K562 (cell line): ENCODE data around the gene DTYMK. TPM values are rescaled to one million over a fixed set of nuclear protein-coding genes. Genes with fewer than 3 reads are reported as not detected.

ENCODE experiments used
- ATAC-seq: fragments of 200-7000 bp; cut with Tn5 transposase; 3 replicates; pipeline ENCODE4 v1.9.1; 2020; ENCODE audit warnings: moderate library complexity
- BruUV-seq: library from RNA; stranded (reverse); fragments of 400-500 nt; replicated peaks from 2 replicates; lab custom pipeline; 2021; lab: Mats Ljungman, UMichigan
- CTCF ChIA-PET: fragments of 300-600 bp; formaldehyde crosslinking; extraction: SDS; loops from one replicate; lab custom pipeline; 2021; ENCODE audit warnings: low intra/inter-chr PET ratio; lab: Yijun Ruan, JAX
- POLR2A ChIA-PET: fragments of 300-600, 350-650 bp; sonication (Branson Sonifier 250); formaldehyde crosslinking; extraction: SDS; loops from one replicate; lab custom pipeline; 2021; ENCODE audit warnings: antibody characterized with exemption, inconsistent platforms; lab: Yijun Ruan, JAX
- DNase-seq, 4 experiments: peaks; one replicate each; pipeline versions ENCODE4 v3.0.0 to v3.0.0-alpha.2; 2011 to 2018; ENCODE audit warnings: low spot score in 3 of 4, mixed read lengths in 3 of 4; ENCODE audit errors: extremely low read depth in 1 of 4
- FAIRE-seq: peaks from 2 replicates; lab custom pipeline; 2011; peaks lifted over from hg19 to GRCh38; lab: Jason Lieb, UNC
- H2AFZ ChIP-seq: 2 replicates; pipeline ENCODE4 v1.6.0; 2011; ENCODE audit warnings: low read depth, low read length, control low read depth, inconsistent platforms
- H3K27ac ChIP-seq: fragments of 200-600 bp; 3 replicates; pipeline ENCODE4 v1.8.0; 2011; ENCODE audit warnings: low read depth, mild to moderate bottlenecking, control low read depth, inconsistent platforms, low read length, moderate library complexity, mixed read lengths; ENCODE audit errors: extremely low read depth
- H3K27me3 ChIP-seq, 2 experiments: fragments of 300-600 bp in 1 of 2; 2 replicates in 1 of 2; 3 replicates in 1 of 2; pipeline versions ENCODE4 v1.6.0 to v1.8.0; 2011; ENCODE audit warnings: inconsistent platforms in 2 of 2, low read length in 2 of 2, mild to moderate bottlenecking in 1 of 2, mixed read lengths in 1 of 2, moderate library complexity in 1 of 2; ENCODE audit not compliant: control insufficient read depth in 2 of 2, insufficient read depth in 2 of 2
- H3K36me3 ChIP-seq: fragments of 300-600 bp; 3 replicates; pipeline ENCODE4 v1.8.0; 2011; ENCODE audit warnings: mild to moderate bottlenecking, low read length, inconsistent platforms; ENCODE audit not compliant: control insufficient read depth, insufficient read depth
- H3K4me1 ChIP-seq, 2 experiments: fragments of 200-600 bp in 1 of 2; replicated peaks in 1 of 2; 2 replicates in 1 of 2; 3 replicates in 1 of 2; pipeline versions ENCODE4 v1.5.1 to v1.8.0; 2011; ENCODE audit warnings: inconsistent platforms in 2 of 2, low read length in 2 of 2, mild to moderate bottlenecking in 1 of 2, mixed read lengths in 1 of 2, moderate library complexity in 1 of 2; ENCODE audit not compliant: control insufficient read depth in 2 of 2, insufficient read depth in 2 of 2
- H3K4me2 ChIP-seq: 2 replicates; pipeline ENCODE4 v1.6.1; 2011; ENCODE audit warnings: low read length, control low read depth, inconsistent platforms, mixed read lengths; ENCODE audit not compliant: insufficient read depth
- H3K4me3 ChIP-seq: fragments of 200-600 bp; sonication (generic), shearing (Covaris generic); 2 replicates; pipeline ENCODE4 v1.5.1; 2016; ENCODE audit warnings: control low read depth, inconsistent platforms
- H3K79me2 ChIP-seq: fragments of 200-600 bp; 3 replicates; pipeline ENCODE4 v1.8.0; 2011; ENCODE audit warnings: low read length, inconsistent platforms; ENCODE audit not compliant: control insufficient read depth, insufficient read depth
- H3K9ac ChIP-seq, 2 experiments: 2 replicates each; pipeline versions ENCODE4 v1.6.0 to v1.6.1; 2011; ENCODE audit warnings: low read depth in 2 of 2, low read length in 2 of 2, control low read depth in 1 of 2, inconsistent platforms in 1 of 2, mild to moderate bottlenecking in 1 of 2, mixed read lengths in 1 of 2; ENCODE audit not compliant: insufficient read depth in 1 of 2
- H3K9me1 ChIP-seq: one replicate; pipeline ENCODE4 v1.6.0; 2011; ENCODE audit warnings: inconsistent platforms, mild to moderate bottlenecking, low read length, moderate library complexity; ENCODE audit not compliant: control insufficient read depth, insufficient read depth
- H3K9me3 ChIP-seq: replicated peaks from 2 replicates; pipeline ENCODE4 v1.5.1; 2011; ENCODE audit warnings: low read depth, low read length, inconsistent platforms; ENCODE audit not compliant: control insufficient read depth, insufficient read depth
- H4K20me1 ChIP-seq: replicated peaks from 2 replicates; pipeline ENCODE4 v1.6.1; 2011; ENCODE audit warnings: low read length, inconsistent platforms, mixed read lengths; ENCODE audit not compliant: control insufficient read depth, insufficient read depth
- BACH1 ChIP-seq: fragments of 200-800 bp; sonication (Bioruptor generic); IDR thresholded peaks from 2 replicates; pipeline ENCODE4 v1.6.1; 2016; ENCODE audit warnings: missing genetic modification characterization, missing compliant biosample characterization
- IRF1 ChIP-seq: sonication (generic); formaldehyde crosslinking; IDR thresholded peaks from 2 replicates; pipeline ENCODE4 v1.8.0; 2022; ENCODE audit warnings: missing genetic modification reagents, mild to moderate bottlenecking, borderline replicate concordance
- IRF9 ChIP-seq: fragments of 450-650 bp; IDR thresholded peaks from 2 replicates; pipeline ENCODE4 v1.6.1; 2016; ENCODE audit warnings: missing biosample characterization, missing genetic modification characterization
- MAX ChIP-seq: sonication (generic); formaldehyde crosslinking; IDR thresholded peaks from 2 replicates; pipeline ENCODE4 v1.9.0; 2022; ENCODE audit warnings: mild to moderate bottlenecking, missing genetic modification reagents
- NR1H2 ChIP-seq: sonication (generic); formaldehyde crosslinking; IDR thresholded peaks from 2 replicates; pipeline ENCODE4 v1.4.0; 2020; ENCODE audit warnings: mild to moderate bottlenecking, missing genetic modification reagents
- PHF8 ChIP-seq: fragments of 200-600 bp; sonication (generic); IDR thresholded peaks from 2 replicates; pipeline ENCODE4 v1.6.1; 2012; ENCODE audit warnings: mixed run types, mild to moderate bottlenecking, inconsistent platforms, low read length, moderate library complexity, borderline replicate concordance
- POLR2G ChIP-seq: fragments of 200-400 bp; formaldehyde crosslinking; IDR thresholded peaks from 2 replicates; pipeline ENCODE4 v1.6.1; 2017; ENCODE audit warnings: low read depth, mild to moderate bottlenecking, antibody characterized with exemption, low read length, moderate library complexity
- TBL1XR1 ChIP-seq, 2 experiments: IDR thresholded peaks; 2 replicates each; pipeline ENCODE4 v1.6.1; 2012; ENCODE audit warnings: improper control_type of control experiment in 2 of 2, low read length in 2 of 2, mild to moderate bottlenecking in 1 of 2
- TRIM24 ChIP-seq, 2 experiments: fragments of 450-650 bp; IDR thresholded peaks; 2 replicates each; pipeline ENCODE4 v1.6.1; 2016
- ZFP36 ChIP-seq: fragments of 150-350 bp; IDR thresholded peaks from 2 replicates; pipeline ENCODE4 v1.6.1; 2018; ENCODE audit warnings: low read length, low read depth; ENCODE audit not compliant: partially characterized antibody
- ZNF584 ChIP-seq: fragments of 200-800 bp; sonication (Bioruptor generic); IDR thresholded peaks from 2 replicates; pipeline ENCODE4 v1.6.1; 2016; ENCODE audit warnings: low read depth, mild to moderate bottlenecking, missing genetic modification characterization, missing compliant biosample characterization
- WGBS: fragments of 100-300 bp; shearing (Covaris generic); methylation state at CpG from one replicate; pipeline ENCODE4 v1.1.6; 2016; ENCODE audit warnings: low coverage, mixed read lengths; ENCODE audit not compliant: insufficient coverage; ENCODE audit errors: missing lambda C conversion rate; 5-methylcytosine and 5-hydroxymethylcytosine counted together
- in situ Hi-C: fragments of 300-500 bp; cut with MboI; formaldehyde crosslinking; loops from 4 replicates; pipeline ENCODE4 v1.15.0; 2018; ENCODE audit warnings: inconsistent platforms, mixed read lengths
- intact Hi-C: fragments of 100-400 bp; cut with micrococcal nuclease; formaldehyde crosslinking; loops from 2 replicates; pipeline ENCODE4 v1.14.2; 2022
- polyA plus RNA-seq, 8 experiments: library from polyadenylated mRNA; depleted of rRNA in 4 of 8; stranded (reverse) in 5 of 8; unstranded in 3 of 8; fragments of >200 nt; fragmentation: Nextera tagmentation in 2 of 8; fragmentation: Illumina TruSeq in 1 of 8; extraction: Ambion mirVana in 2 of 8; extraction: Trizol in 1 of 8; gene quantifications; 2 replicates each; pipeline versions ENCODE4 v1.2.1 to v1.2.3, GENCODE V29; 2011 to 2014; ENCODE audit warnings: inconsistent platforms in 1 of 8, missing spikeins in 1 of 8
- total RNA-seq, 7 experiments: library from RNA; depleted of rRNA in 6 of 7; stranded (reverse); fragments of >200 nt in 6 of 7; fragmentation: Illumina TruSeq in 2 of 7; extraction: Trizol in 2 of 7; gene quantifications; 2 replicates each; pipeline versions ENCODE4 v1.2.1 to v1.2.3, GENCODE V29; 2011 to 2021; ENCODE audit warnings: low replicate concordance in 1 of 7

DTYMK gene
- total and polyA plus RNA-seq, 9 of the 15 experiments (the other 6 are each of a cell fraction or from before 2014, with no cell fraction given) = 8.2 to 85.0 (median 47.9) TPM

GRCh38 chr2:241637018-241637794 lies 49.4 kb downstream of the DTYMK start, which contains the start of the genes ATG4B and THAP4 (continued):
- 0 out of 2 replicates have a peak, but pooled peaks have one; percentile 39 for TF ChIP-seq ZNF584 (CRISPR knock-in tag)
- TF ChIP-seq, all 486 proteins: peak for 99

- WGBS = 0% methylated on average over 29 of the region's 97 CpGs
- DNase-seq (peak; percentile 42 to 70 (median 58)), FAIRE-seq (peak; percentile 26), ATAC-seq (peak; percentile 59)
- ChIA-PET POLR2A (interaction anchor here (1.1 to 2.1 kb wide), 3 partner anchors 11 to 23 kb away, joined by 3 to 14 read pairs (median 3); no protein-coding TSS in a partner anchor), CTCF (no interaction called here)
- no TSS peak for BruUV-seq
- Histone ChIP-seq H3K4me1 (peaks cover 7 to 20% of the 10 kb centered on the region in 2 experiments; a peak in 3 of 5 replicates), H3K36me3 (peaks cover 53% of the 10 kb centered on the region; the same call in 2 of the 3 replicates), H3K4me2 (peak overlapping the region; percentile 89), H3K9me1 (no peaks in the 10 kb centered on the region), H2AFZ (peak overlapping the region; percentile 74; the same call in 1 of the 2 replicates), H4K20me1 (no peaks in the 10 kb centered on the region), H3K9ac (peak overlapping the region; percentile 81 to 100), H3K9me3 (no peaks in the 10 kb centered on the region; the same call in 1 of the 2 replicates), H3K27me3 (no peaks in the 10 kb centered on the region), H3K79me2 (peaks cover 82% of the 10 kb centered on the region), H3K27ac (peak overlapping the region; percentile 100), H3K4me3 (peak overlapping the region; percentile 87)
- intact Hi-C loops = no loop called here
- in situ Hi-C loops = no loop called here
- TF ChIP-seq PHF8 (peak; percentile 44; the same call in 1 of the 2 replicates), BACH1 (no peak), POLR2G (peak; percentile 49; the same call in 1 of the 2 replicates), MAX (CRISPR knock-in tag) (peak; percentile 54; the same call in 1 of the 2 replicates), IRF1 (CRISPR knock-in tag) (no peak), NR1H2 (CRISPR knock-in tag) (no peak), TRIM24 (IDR thresholded peaks at IDR 0.05) (no peak), TBL1XR1 (IDR thresholded peaks at IDR 0.05; ENCODE audit: low read length in 2 of 2) (no peak), IRF9 (tag) (no peak), ZFP36 (peak; percentile 17)
Measured at GRCh38 chr2:241636182-241637017, 50.2 kb downstream of the DTYMK start.
